ENCODE data around the gene ATOH8.
A peak's percentile ranks its signal among the peaks of the same experiment; 100 is the strongest.

Gene ATOH8

DNA sequence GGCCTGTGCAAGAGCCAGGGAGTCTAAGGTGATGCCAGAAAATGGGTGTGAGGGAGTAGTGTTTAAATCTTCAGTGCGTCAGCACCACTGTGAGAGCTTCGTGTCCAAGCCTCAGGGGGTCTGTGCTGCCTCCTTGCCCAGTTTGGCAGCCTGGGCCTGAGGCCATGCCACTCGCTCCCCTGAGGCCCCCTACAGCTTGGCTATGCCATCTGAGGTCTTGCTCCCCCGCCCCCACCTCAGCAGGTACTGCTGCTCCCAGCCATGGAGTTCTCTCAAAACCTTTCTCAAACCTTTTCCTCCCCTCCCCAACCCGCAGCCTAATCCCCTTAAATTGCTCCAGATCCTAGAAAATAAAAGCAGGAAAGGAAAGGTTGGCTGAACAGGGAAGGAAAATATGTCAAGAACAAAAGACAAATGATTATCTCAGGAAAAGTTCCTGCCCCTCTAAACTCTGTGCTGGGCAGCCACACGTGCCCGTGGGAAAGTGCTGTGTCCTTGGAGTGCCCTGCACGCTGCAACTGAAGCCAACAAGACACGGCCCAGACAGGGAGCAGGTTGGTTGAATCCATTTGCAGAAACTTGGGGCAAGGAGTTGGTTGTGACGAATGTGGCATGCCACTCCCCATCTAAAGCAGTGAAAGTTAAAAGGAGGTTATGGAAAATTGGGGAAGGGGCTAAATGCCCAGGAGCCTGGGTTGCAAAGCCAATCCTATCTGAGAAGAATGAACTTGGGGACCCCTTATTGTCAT, 61.2 kb downstream of the ATOH8 start:
- DNase-seq (ENCODE audit: low read depth) = no peak
- TF ChIP-seq, protein P1, sequence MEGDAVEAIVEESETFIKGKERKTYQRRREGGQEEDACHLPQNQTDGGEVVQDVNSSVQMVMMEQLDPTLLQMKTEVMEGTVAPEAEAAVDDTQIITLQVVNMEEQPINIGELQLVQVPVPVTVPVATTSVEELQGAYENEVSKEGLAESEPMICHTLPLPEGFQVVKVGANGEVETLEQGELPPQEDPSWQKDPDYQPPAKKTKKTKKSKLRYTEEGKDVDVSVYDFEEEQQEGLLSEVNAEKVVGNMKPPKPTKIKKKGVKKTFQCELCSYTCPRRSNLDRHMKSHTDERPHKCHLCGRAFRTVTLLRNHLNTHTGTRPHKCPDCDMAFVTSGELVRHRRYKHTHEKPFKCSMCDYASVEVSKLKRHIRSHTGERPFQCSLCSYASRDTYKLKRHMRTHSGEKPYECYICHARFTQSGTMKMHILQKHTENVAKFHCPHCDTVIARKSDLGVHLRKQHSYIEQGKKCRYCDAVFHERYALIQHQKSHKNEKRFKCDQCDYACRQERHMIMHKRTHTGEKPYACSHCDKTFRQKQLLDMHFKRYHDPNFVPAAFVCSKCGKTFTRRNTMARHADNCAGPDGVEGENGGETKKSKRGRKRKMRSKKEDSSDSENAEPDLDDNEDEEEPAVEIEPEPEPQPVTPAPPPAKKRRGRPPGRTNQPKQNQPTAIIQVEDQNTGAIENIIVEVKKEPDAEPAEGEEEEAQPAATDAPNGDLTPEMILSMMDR (conservative IDR thresholded peaks at IDR 0.05; ENCODE audit: low read depth, low read length) = no peak
- H3K4me3 ChIP-seq (ENCODE audit: low read length) = no peak overlapping the region

- no peak for DNase-seq (ENCODE audit: low read depth)
- TF ChIP-seq, protein P1 (conservative IDR thresholded peaks at IDR 0.05; ENCODE audit: low read depth, low read length) = no peak
- H3K4me3 ChIP-seq (ENCODE audit: low read length) = no peak overlapping the region
Measured at GRCh38 chr2:85819811-85820510, 66.2 kb downstream of the ATOH8 start.

GRCh38 chr2:85822766-85823165, 69.0 kb downstream of the ATOH8 start:
- TF ChIP-seq, protein P1 (conservative IDR thresholded peaks at IDR 0.05; ENCODE audit: low read depth, low read length) = no peak
- no peak for DNase-seq (ENCODE audit: low read depth)
- H3K4me3 ChIP-seq (ENCODE audit: low read length) = no peak overlapping the region

GRCh38 chr2:85823951-85824350, 70.2 kb downstream of the ATOH8 start:
- TF ChIP-seq, protein P1 (conservative IDR thresholded peaks at IDR 0.05; ENCODE audit: low read depth, low read length) = no peak
- H3K4me3 ChIP-seq (ENCODE audit: low read length) = no peak overlapping the region
- no peak for DNase-seq (ENCODE audit: low read depth)

- TF ChIP-seq, protein P1 (conservative IDR thresholded peaks at IDR 0.05; ENCODE audit: low read depth, low read length) = peak; percentile 88
- H3K4me3 ChIP-seq (ENCODE audit: low read length) = no peak overlapping the region
- no peak for DNase-seq (ENCODE audit: low read depth)
Measured at GRCh38 chr2:85826990-85827878, 73.4 kb downstream of the ATOH8 start.

GRCh38 chr2:85827879-85828569, 74.2 kb downstream of the ATOH8 start:
- H3K4me3 ChIP-seq (ENCODE audit: low read length) = no peak overlapping the region
- TF ChIP-seq, protein P1 (conservative IDR thresholded peaks at IDR 0.05; ENCODE audit: low read depth, low read length) = no peak
- DNase-seq (ENCODE audit: low read depth) = no peak
